HG03175 (cell line): ENCODE measurements around the gene ZNF581.

Experiments
- ATAC-seq: cut with Tn5 transposase; IDR thresholded peaks from one replicate; pipeline ENCODE4 v1.9.1; 2021; ENCODE audit warnings: mild to moderate bottlenecking, moderate library complexity; ENCODE audit not compliant: unreplicated experiment

ZNF581 gene

GRCh38 chr19:55625004-55625326 lies 18.5 kb upstream of the ZNF581 start:
- ATAC-seq: no peak

DNA sequence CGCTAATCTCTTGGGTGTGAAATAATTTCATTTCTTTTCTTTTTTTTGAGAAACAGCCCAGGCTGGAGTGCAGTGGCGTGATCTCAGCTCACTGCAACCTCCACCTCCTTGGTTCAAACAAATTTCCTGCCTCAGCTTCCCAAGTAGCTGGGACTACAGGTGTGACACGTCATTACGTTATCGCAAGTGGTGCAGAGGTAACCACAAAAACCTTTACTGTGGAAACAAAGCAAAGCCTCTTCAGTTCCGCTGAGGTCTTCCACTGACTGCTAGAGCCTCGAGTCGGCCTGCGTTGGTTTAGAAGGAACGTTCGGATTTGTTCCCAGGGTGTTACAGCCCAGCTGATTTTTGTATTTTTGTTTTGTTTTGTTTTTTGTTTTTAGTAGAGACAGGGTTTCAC lies 17.1 kb upstream of the ZNF581 start:
- ATAC-seq: no peak

- no peak for ATAC-seq
Observed at GRCh38 chr19:55632463-55632834, 11.0 kb upstream of the ZNF581 start.

- ATAC-seq: no peak
Observed at GRCh38 chr19:55633861-55634260, 9.6 kb upstream of the ZNF581 start.

GRCh38 chr19:55635334-55635717 lies 8.1 kb upstream of the ZNF581 start:
- ATAC-seq: no peak

GRCh38 chr19:55635856-55636440 lies 7.5 kb upstream of the ZNF581 start:
- ATAC-seq: no peak

- no peak for ATAC-seq
Observed at GRCh38 chr19:55636723-55637122, 6.7 kb upstream of the ZNF581 start.

DNA sequence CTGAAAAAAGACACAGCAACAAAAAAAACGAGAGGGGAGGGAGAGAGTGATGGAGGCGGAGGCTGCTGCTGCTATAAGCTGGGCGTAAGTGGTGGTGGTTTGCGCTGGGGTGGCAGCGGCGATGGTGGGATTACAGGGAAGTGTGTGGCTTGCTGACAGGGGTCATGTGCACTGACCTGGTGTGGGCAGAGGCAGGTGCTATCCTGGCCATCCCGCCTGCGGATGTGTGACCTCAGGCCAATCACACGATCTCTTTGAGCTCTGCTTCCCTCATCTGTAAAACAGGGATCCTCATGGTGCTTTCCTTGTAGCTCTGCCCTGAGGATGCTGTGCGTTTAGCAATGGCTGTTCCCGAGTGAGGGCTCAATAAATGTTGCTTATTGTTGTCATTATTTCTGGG lies 5.9 kb upstream of the ZNF581 start:
- ATAC-seq: no peak

DNA sequence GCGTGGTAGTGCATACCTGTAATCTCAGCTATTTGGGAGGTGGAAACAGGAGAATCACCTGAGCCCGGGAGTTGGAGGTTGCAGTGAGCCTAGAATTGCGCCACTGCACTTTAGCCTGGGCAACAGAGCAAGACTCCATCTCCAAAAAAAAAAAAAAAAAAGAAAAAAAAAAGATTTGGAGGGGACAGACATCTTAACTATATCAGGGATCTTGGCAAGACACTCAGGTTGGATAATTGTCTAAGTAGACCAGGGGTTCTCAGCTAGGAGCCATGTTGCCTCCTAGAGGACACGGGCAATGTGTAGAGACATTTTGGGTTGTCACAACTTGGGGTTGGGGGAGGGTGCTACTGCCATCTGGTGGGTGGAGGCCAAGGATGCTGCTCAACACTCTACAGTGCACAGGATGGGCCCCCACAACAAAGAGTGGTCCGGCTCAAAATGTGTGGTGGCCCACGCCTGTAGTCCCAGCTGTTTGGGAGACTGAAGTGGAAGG lies 4.5 kb upstream of the ZNF581 start:
- ATAC-seq: no peak

DNA sequence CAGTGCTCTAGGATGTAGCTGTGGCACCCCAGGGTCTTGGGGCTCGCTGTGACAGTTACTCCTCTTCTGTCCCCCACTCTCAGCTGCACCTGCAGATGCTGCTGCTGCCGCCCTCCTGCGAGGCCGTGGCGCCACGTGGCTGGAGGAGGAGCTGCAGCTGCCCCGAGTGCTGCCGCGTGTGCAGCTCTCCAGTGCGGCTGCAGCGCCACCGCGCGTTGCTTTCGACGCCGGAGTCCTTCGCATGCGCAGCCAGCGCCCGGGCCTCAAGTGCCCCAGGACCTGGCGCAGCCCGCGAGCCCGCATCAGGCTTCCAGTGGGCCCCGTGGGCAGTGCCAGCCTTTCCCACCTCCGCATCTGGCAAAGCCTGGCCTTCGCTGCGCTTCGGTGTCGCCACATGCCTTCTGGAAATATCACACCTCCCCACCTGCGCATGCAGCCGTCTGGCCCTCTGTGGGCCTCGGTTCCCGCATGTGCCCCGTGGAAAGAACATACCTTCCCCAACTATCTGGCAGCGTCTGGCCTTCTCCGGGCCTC lies 3.3 kb upstream of the ZNF581 start:
- no peak for ATAC-seq

DNA sequence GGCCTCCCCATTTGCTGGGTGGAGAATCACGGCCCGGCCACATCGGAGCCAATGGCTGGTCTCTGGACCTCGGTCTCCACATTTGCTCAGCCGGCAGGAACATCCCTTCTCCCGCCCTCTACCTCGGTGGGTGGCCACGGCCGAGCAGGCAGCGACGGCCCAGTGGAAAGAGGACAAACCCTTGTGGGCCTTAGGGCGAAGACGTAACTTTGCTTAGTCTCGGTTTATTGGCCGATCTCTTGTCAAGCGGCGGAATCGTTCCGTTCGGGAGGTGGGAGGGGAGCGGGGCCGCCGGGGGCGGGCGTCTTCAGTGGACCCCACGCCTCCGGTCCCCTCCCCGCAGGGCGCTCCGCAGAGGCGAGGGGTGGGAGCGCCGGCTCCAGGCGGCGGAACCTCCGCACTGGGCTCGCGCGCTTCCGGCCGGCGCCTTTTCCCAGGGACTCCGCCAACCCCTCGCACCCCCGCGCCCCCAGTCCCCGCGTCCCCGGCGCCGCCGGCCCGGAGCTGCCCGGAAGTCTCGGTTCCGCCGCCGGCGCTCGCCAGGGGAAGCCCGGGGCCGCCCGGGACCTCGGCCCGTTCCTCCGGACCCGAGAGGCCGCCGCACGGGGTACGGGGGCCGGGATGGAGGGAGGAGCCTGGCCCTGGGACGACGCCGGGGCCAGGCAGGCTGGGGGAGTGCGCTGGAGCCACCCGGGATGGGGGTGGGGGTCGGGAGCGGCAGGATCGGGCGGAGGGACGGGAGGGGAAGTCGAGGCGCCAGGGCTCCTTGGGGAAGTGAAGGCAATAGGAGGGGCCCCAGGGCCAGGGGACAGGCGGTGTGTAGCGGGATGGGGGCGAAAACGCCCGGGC lies 2.6 kb upstream of the ZNF581 start, which contains the start of gene ZNF580:
Gene ZNF580, plus strand, starts transcription at position 426 of the 849 bp plus-strand sequence. CDS start 1,507 bp downstream, outside the sequence.
- ATAC-seq: no peak

DNA sequence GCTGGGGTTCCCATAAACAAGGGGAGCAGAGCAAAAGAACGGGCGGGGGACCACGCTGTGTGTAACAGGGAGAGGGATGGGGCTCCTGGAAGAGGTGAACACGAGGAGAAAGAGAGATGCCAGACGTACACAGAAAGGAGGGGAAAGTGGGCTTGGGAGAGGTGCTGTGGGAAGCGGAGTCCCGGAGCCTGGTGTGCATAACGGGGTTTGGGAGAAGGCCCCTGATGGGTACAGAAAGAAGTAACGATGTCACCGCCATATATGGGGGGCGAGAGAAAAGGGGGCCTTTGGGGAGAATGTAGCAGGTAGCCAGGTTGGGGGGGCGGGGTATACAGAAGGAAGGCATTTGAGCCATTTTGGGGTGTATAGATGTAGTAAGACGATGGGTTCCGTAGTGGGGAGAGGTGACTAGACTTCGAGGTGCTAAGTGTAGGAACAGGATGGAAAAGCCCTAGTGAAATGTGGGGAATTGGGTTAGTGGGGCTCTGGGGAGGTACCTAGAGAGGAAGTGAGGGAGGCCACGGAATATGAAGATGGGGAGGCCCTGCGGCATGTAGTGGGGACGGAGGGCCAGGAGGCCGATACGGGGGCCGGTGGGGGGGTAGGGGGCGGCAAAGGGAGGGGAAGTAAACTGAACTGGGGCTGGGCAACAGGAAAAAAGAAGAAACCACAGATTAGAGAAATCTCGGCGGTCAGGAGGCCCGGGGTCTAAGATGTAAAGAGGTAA lies 1.9 kb upstream of the ZNF581 start:
- ATAC-seq: no peak

- ATAC-seq: peak; percentile 2
Observed at GRCh38 chr19:55642153-55643002, 1.1 kb upstream of the ZNF581 start.

DNA sequence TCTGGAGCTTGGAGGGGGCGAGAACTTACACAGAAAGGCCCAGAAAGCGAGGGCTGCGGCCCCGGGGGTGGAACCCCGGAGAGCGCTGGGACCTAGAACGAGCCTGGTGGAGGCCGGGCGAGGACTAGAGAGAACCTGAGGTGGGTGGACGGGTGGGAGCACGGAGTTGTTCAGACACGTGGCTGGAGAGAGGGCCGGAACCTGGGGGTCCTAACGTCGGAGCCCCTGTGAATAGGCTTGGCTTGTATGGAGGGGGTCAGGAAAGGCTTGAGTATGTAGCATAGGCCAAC lies 383 bp downstream of the ZNF581 start:
- ATAC-seq: no peak

GRCh38 chr19:55644191-55644833 lies 863 bp downstream of the ZNF581 start:
- ATAC-seq: no peak

DNA sequence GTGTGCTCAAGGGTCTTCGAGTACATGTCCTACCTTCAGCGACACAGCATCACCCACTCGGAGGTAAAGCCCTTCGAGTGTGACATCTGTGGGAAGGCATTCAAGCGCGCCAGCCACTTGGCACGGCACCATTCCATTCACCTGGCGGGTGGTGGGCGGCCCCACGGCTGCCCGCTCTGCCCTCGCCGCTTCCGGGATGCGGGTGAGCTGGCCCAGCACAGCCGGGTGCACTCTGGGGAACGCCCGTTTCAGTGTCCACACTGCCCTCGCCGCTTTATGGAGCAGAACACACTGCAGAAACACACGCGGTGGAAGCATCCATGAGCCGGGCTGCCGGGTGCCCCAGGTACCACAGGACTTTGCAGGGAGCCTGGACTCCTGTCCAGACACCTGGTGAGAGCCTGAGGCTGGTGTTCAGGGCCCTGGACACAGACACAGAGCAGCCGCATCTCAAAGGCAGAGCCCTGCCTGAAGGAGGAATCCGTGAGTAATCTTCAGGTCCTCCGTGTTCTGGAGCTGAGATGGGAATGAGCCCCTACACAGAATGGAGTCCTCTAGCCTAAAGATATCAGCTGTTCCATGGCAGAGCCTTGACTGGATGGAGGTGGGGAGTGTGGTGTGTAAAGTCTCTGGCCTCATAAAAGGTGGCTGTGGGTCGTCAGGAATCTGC lies 1.5 kb downstream of the ZNF581 start:
- no peak for ATAC-seq

GRCh38 chr19:55645512-55645881 lies 2.0 kb downstream of the ZNF581 start:
- ATAC-seq: no peak

GRCh38 chr19:55646889-55647731 lies 3.7 kb downstream of the ZNF581 start:
- no peak for ATAC-seq
